Osteoblast (primary cell): ENCODE data around the gene HIRA. TPM values are rescaled to one million over a fixed set of nuclear protein-coding genes. Genes with fewer than 3 reads are reported as not detected.

Source experiments
- DNase-seq: peaks from one replicate; pipeline ENCODE4 v3.0.0; 2011; ENCODE audit warnings: low spot score, mixed read lengths; ENCODE audit not compliant: insufficient read length; ENCODE audit errors: missing footprints
- H2AFZ ChIP-seq: 2 replicates; pipeline ENCODE4 v1.6.0; 2011; ENCODE audit warnings: mild to moderate bottlenecking, low read length
- H3K27ac ChIP-seq: 2 replicates; pipeline ENCODE4 v1.5.1; 2011; ENCODE audit warnings: mild to moderate bottlenecking, low read depth, low read length, moderate library complexity
- H3K27me3 ChIP-seq: 2 replicates; pipeline ENCODE4 v1.6.0; 2012; ENCODE audit warnings: mild to moderate bottlenecking, control low read depth, inconsistent platforms, low read length, moderate library complexity; ENCODE audit not compliant: insufficient read depth
- H3K36me3 ChIP-seq: 2 replicates; pipeline ENCODE4 v1.5.1; 2011; ENCODE audit warnings: mild to moderate bottlenecking, low read length, control low read depth, moderate library complexity; ENCODE audit not compliant: insufficient read depth
- H3K4me1 ChIP-seq: 2 replicates; pipeline ENCODE4 v1.5.1; 2011; ENCODE audit warnings: mild to moderate bottlenecking, low read length, control low read depth, moderate library complexity; ENCODE audit not compliant: insufficient read depth
- H3K4me2 ChIP-seq: 2 replicates; pipeline ENCODE4 v1.6.0; 2011; ENCODE audit warnings: mild to moderate bottlenecking, low read length; ENCODE audit not compliant: insufficient read depth
- H3K4me3 ChIP-seq: fragments of 200-600 bp; sonication (generic); 3 replicates; pipeline ENCODE4 v1.5.1; 2012; ENCODE audit warnings: mild to moderate bottlenecking, low read length, inconsistent platforms; ENCODE audit not compliant: insufficient read depth
- H3K79me2 ChIP-seq: 2 replicates; pipeline ENCODE4 v1.6.0; 2012; ENCODE audit warnings: mild to moderate bottlenecking, low read length, control low read depth, inconsistent platforms; ENCODE audit not compliant: insufficient read depth
- H3K9me3 ChIP-seq: 2 replicates; pipeline ENCODE4 v1.5.1; 2011; ENCODE audit warnings: low read depth, low read length, control low read depth
- H4K20me1 ChIP-seq: 2 replicates; pipeline ENCODE4 v1.6.0; 2012; ENCODE audit warnings: mild to moderate bottlenecking, low read length, control low read depth; ENCODE audit not compliant: insufficient read depth
- total RNA-seq: library from RNA; depleted of rRNA; stranded (reverse); fragments of >200 nt; gene quantifications from 2 replicates; pipeline ENCODE4 v1.2.3, GENCODE V29; 2012
- TF ChIP-seq, protein P1 (sequence below): IDR thresholded peaks from 2 replicates; pipeline ENCODE4 v1.5.1; 2011; ENCODE audit warnings: mild to moderate bottlenecking, low read depth, low read length, moderate library complexity; ENCODE audit errors: extremely low read depth

The HIRA gene
- total RNA-seq, 1 donor, result 22.1 TPM

DNA sequence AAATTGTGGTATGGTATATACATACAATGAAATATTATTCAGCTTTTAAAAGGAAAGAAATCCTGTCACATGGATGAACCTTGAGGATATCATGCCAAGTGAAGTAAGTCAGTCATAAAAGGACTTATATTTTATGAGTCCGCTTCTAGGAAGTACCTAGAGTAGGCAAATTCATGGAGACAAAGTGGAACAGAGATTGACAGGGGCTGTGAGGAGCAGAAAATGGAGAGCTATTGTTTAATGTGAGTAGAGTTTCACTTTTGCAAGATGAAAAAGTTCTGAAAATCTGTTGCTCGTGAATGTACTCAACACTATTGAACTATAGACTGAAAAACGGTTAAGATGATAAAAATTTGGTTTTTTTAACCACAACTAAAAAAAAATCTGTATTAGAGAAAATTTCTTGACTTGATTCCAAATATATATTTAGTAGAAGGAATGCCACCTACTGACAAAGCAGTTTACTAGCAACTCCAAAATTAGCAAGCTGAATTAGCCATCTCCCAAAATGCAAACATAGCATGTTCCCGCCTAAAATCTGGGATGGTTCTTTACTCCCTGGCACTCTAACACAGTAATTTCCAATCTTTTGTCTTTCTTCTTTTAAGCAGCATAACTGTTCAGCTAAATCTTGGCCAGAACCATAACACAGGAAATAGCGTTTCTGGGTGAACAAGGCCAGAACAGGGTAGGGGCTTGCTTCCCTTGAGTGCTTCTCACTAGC is 46.0 kb upstream of the HIRA start:
- Histone ChIP-seq H4K20me1 (peaks cover 36% of the 10 kb centered on the region), H3K4me3 (peak overlapping the region; percentile 88), H2AFZ (no peak overlapping the region), H3K27ac (peak overlapping the region; percentile 100), H3K27me3 (no peaks in the 10 kb centered on the region), H3K79me2 (peaks cover 74% of the 10 kb centered on the region), H3K4me2 (peak overlapping the region; percentile 82), H3K4me1 (peaks cover 22% of the 10 kb centered on the region), H3K36me3 (peaks cover 28% of the 10 kb centered on the region), H3K9me3 (no peaks in the 10 kb centered on the region)
- no peak for DNase-seq
- TF ChIP-seq, protein P1, sequence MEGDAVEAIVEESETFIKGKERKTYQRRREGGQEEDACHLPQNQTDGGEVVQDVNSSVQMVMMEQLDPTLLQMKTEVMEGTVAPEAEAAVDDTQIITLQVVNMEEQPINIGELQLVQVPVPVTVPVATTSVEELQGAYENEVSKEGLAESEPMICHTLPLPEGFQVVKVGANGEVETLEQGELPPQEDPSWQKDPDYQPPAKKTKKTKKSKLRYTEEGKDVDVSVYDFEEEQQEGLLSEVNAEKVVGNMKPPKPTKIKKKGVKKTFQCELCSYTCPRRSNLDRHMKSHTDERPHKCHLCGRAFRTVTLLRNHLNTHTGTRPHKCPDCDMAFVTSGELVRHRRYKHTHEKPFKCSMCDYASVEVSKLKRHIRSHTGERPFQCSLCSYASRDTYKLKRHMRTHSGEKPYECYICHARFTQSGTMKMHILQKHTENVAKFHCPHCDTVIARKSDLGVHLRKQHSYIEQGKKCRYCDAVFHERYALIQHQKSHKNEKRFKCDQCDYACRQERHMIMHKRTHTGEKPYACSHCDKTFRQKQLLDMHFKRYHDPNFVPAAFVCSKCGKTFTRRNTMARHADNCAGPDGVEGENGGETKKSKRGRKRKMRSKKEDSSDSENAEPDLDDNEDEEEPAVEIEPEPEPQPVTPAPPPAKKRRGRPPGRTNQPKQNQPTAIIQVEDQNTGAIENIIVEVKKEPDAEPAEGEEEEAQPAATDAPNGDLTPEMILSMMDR, result peak; percentile 33

DNA sequence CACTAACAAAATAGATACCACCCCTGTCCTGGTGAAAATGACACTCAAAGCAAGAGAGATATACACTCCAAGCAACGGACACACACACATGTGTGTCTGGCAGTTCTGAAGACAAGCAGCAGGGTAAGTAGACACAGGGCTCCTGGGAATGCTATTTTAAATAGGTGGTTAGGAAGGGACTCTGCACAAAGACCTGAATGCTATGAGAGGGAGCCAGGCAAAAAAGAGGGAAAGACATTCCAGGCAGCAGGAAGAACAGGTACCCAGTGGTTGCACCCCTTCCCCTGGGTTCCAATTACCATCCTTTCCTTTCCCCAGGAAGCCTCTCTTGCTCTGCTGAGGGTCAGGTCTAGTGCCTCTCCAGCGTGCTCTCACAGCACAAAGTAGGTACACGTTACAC is 44.5 kb upstream of the HIRA start:
- Histone ChIP-seq H2AFZ (no peak overlapping the region), H3K9me3 (no peaks in the 10 kb centered on the region), H3K79me2 (peaks cover 81% of the 10 kb centered on the region), H3K27ac (no peak overlapping the region), H3K4me2 (no peak overlapping the region), H3K4me1 (peaks cover 22% of the 10 kb centered on the region), H4K20me1 (peaks cover 40% of the 10 kb centered on the region), H3K27me3 (no peaks in the 10 kb centered on the region), H3K36me3 (peaks cover 41% of the 10 kb centered on the region), H3K4me3 (no peak overlapping the region)
- TF ChIP-seq, protein P1, result no peak
- no peak for DNase-seq

DNA sequence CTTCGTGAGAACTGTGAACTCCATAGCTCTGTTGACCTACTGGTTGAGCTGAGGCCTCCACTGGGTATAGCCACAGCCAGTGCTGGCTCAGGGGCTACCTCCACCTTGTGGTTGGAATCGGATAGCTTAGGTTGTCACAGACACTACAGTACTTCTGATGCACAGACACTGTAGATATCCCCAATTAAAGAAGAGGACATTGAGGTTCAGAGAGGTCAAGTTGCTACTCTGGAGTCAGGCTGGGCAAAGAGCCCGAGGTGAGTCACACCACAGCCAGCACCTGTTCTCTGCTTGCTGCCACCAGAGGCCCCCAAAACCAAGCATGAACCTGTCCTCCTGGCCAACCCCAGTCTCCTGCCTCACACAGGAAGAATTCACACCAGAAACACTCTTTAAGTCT is 42.0 kb upstream of the HIRA start:
- peaks cover 64% of the 10 kb centered on the region for H3K36me3 ChIP-seq
- no peak for DNase-seq
- TF ChIP-seq, protein P1, result peak; percentile 22

DNA sequence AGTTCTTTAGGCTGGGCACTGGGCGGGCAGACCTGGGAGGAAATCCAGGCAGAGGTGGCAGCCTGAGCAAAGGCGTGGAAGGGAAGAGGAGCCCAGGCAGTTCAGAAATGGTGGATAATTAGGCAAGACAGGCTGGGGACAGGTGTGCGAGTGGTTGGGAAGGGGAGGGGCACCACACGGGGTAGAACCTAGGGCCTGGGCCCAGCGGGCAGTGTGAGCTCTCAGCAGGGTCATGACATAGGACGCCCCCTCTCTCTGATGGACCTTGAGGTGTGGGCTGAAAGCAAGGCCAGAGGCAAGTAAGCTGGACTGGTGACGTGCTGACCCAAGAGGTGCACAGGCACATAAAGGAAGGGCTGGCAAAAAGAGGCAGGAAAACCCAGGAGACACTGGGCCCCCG is 40.7 kb upstream of the HIRA start:
- Histone ChIP-seq H4K20me1 (peaks cover 44% of the 10 kb centered on the region), H3K9me3 (no peaks in the 10 kb centered on the region), H3K27me3 (no peaks in the 10 kb centered on the region), H3K79me2 (peaks cover 66% of the 10 kb centered on the region), H3K36me3 (peaks cover 77% of the 10 kb centered on the region), H3K4me1 (peaks cover 2% of the 10 kb centered on the region), H3K4me3 (no peak overlapping the region), H2AFZ (no peak overlapping the region), H3K27ac (no peak overlapping the region), H3K4me2 (no peak overlapping the region)
- DNase-seq, result no peak
- TF ChIP-seq, protein P1, result no peak

More for the DNA sequence above, 42.0 kb upstream of the HIRA start:
- Histone ChIP-seq H3K4me1 (peaks cover 11% of the 10 kb centered on the region), H3K27me3 (no peaks in the 10 kb centered on the region), H3K4me3 (no peak overlapping the region), H3K4me2 (no peak overlapping the region), H3K9me3 (no peaks in the 10 kb centered on the region), H4K20me1 (peaks cover 51% of the 10 kb centered on the region), H3K27ac (no peak overlapping the region), H3K79me2 (peaks cover 77% of the 10 kb centered on the region), H2AFZ (no peak overlapping the region)
